GM12801 (cell line): Measurements from ENCODE around the gene PIP.

Experiments used
- CTCF ChIP-seq: IDR thresholded peaks from one replicate; pipeline ENCODE4 v1.5.1; 2011; ENCODE audit warnings: control low read depth; ENCODE audit not compliant: insufficient read length; ENCODE audit errors: extremely low read depth

Gene PIP

GRCh38 chr7:143177374-143178119, 45.7 kb downstream of the PIP start:
- no peak for TF ChIP-seq CTCF

- no peak for TF ChIP-seq CTCF
These were observed 49.5 kb downstream of the PIP start for GRCh38 chr7:143181349-143181748.

- no peak for TF ChIP-seq CTCF
These were observed 51.1 kb downstream of the PIP start, which contains the start of gene TAS2R39 for GRCh38 chr7:143183024-143183423. TSS of gene TAS2R39 (plus strand) at chr7:143183419. CDS start at chr7:143183419, 0 bp downstream.

GRCh38 chr7:143185551-143185950, 53.7 kb downstream of the PIP start:
- TF ChIP-seq CTCF: no peak

- no peak for TF ChIP-seq CTCF
These were observed 57.1 kb downstream of the PIP start for GRCh38 chr7:143188994-143189393.
